ENCODE data around the gene AFAP1. TPM values are rescaled to one million over a fixed set of nuclear protein-coding genes. Genes with fewer than 3 reads are reported as not detected.

The AFAP1 gene
- total RNA-seq, 1 experiment from 2014 or later, result 22.5 TPM

GRCh38 chr4:7842384-7843279, 97.0 kb downstream of the AFAP1 start:
- peak; percentile 96 for DNase-seq (ENCODE audit: unreplicated experiment)
- BruUV-seq (replicated peaks), result TSS peak; percentile 95
- CTCF ChIA-PET, result interaction anchor here (0.5 to 1.5 kb wide), 8 partner anchors 11 to 146 kb away, joined by 3 to 8 read pairs (median 4); no protein-coding TSS in a partner anchor
- POLR2A ChIA-PET, result interaction anchor here (0.7 to 2.0 kb wide), 11 partner anchors 12 to 97 kb away, joined by 3 to 10 read pairs (median 4); partner anchors contain the start of gene AFAP1
- intact Hi-C loops (cut with micrococcal nuclease), result no loop called here
- Mint-ChIP-seq H3K36me3 (ENCODE audit: insufficient read depth, unreplicated experiment) (peaks cover 21% of the 10 kb centered on the region), H3K9me3 (ENCODE audit: unreplicated experiment) (no peaks in the 10 kb centered on the region), H3K4me1 (ENCODE audit: insufficient read depth, unreplicated experiment) (peaks cover 38% of the 10 kb centered on the region), H3K27ac (ENCODE audit: low read depth, unreplicated experiment) (peak overlapping the region; percentile 94), H3K27me3 (ENCODE audit: insufficient read depth, unreplicated experiment) (no peaks in the 10 kb centered on the region), H3K4me3 (ENCODE audit: unreplicated experiment) (peak overlapping the region; percentile 65)
- no peak for TF ChIP-seq CTCF (IDR thresholded peaks at IDR 0.05; ENCODE audit: unreplicated experiment)

- peaks cover 29% of the 10 kb centered on the region for H3K36me3 Mint-ChIP-seq (ENCODE audit: insufficient read depth, unreplicated experiment)
- H3K4me3 Mint-ChIP-seq (ENCODE audit: unreplicated experiment), result no peak overlapping the region
- H3K27me3 Mint-ChIP-seq (ENCODE audit: insufficient read depth, unreplicated experiment), result no peaks in the 10 kb centered on the region
- DNase-seq (ENCODE audit: unreplicated experiment), result no peak
- peak overlapping the region; percentile 94 for H3K27ac Mint-ChIP-seq (ENCODE audit: low read depth, unreplicated experiment)
- peaks cover 38% of the 10 kb centered on the region for H3K4me1 Mint-ChIP-seq (ENCODE audit: insufficient read depth, unreplicated experiment)
- intact Hi-C loops (cut with micrococcal nuclease), result no loop called here
- ChIA-PET CTCF (interaction anchor here (1.1 to 1.5 kb wide), 4 partner anchors 8 to 775 kb away, joined by 3 to 5 read pairs (median 4); no protein-coding TSS in a partner anchor), POLR2A (interaction anchor here (0.6 to 2.0 kb wide), 14 partner anchors 11 to 147 kb away, joined by 3 to 10 read pairs (median 3); partner anchors contain the start of gene AFAP1)
- TF ChIP-seq CTCF (IDR thresholded peaks at IDR 0.05; ENCODE audit: unreplicated experiment), result no peak
- no peaks in the 10 kb centered on the region for H3K9me3 Mint-ChIP-seq (ENCODE audit: unreplicated experiment)
- TSS peak; percentile 82 for BruUV-seq (replicated peaks)
Observed at GRCh38 chr4:7841894-7842293, 97.8 kb downstream of the AFAP1 start.

- peaks cover 35% of the 10 kb centered on the region for H3K36me3 Mint-ChIP-seq (ENCODE audit: insufficient read depth, unreplicated experiment)
- CTCF ChIA-PET, result interaction anchor here (0.5 to 1.5 kb wide), 5 partner anchors 9 to 774 kb away, joined by 3 to 5 read pairs (median 4); no protein-coding TSS in a partner anchor
- peak overlapping the region; percentile 94 for H3K27ac Mint-ChIP-seq (ENCODE audit: low read depth, unreplicated experiment)
Observed at GRCh38 chr4:7841071-7841470, 98.6 kb downstream of the AFAP1 start.

More at GRCh38 chr4:7841071-7841470, 98.6 kb downstream of the AFAP1 start:
- no peaks in the 10 kb centered on the region for H3K9me3 Mint-ChIP-seq (ENCODE audit: unreplicated experiment)
- H3K4me3 Mint-ChIP-seq (ENCODE audit: unreplicated experiment), result no peak overlapping the region
- no peak for TF ChIP-seq CTCF (IDR thresholded peaks at IDR 0.05; ENCODE audit: unreplicated experiment)
- intact Hi-C loops (cut with micrococcal nuclease), result no loop called here
- POLR2A ChIA-PET, result interaction anchor here (0.6 to 1.2 kb wide), 6 partner anchors 10 to 148 kb away, joined by 3 to 9 read pairs (median 4); no protein-coding TSS in a partner anchor
- no TSS peak for BruUV-seq (replicated peaks)
- H3K4me1 Mint-ChIP-seq (ENCODE audit: insufficient read depth, unreplicated experiment), result peaks cover 38% of the 10 kb centered on the region
- no peaks in the 10 kb centered on the region for H3K27me3 Mint-ChIP-seq (ENCODE audit: insufficient read depth, unreplicated experiment)
- no peak for DNase-seq (ENCODE audit: unreplicated experiment)

All from MCF 10A (cell line).